GM18909 (cell line): ENCODE data around the gene OIT3.

ENCODE experiments used
- ATAC-seq: cut with Tn5 transposase; IDR thresholded peaks from one replicate; pipeline ENCODE4 v1.9.1; 2021; ENCODE audit warnings: mild to moderate bottlenecking; ENCODE audit not compliant: unreplicated experiment, poor library complexity

OIT3 gene

DNA sequence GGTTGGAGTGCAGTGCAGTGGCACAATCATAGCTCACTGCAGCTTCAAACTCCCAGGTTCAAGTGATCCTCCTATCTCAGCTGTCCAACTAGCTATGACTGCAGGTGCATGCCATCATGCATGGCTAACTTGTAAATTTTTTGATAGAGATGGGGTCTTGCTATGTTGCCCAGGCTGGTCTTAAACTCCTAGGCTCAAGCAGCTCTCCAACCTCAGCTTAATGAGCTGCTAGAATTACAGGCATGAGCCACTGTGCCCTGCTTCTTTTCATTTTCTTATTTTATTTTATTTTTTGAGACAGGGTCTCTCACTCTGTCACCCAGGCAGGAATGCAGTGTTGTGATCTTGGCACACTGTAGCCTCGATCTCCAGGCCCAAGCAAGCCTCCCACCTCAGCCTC, 53.4 kb downstream of the OIT3 start:
- no peak for ATAC-seq

DNA sequence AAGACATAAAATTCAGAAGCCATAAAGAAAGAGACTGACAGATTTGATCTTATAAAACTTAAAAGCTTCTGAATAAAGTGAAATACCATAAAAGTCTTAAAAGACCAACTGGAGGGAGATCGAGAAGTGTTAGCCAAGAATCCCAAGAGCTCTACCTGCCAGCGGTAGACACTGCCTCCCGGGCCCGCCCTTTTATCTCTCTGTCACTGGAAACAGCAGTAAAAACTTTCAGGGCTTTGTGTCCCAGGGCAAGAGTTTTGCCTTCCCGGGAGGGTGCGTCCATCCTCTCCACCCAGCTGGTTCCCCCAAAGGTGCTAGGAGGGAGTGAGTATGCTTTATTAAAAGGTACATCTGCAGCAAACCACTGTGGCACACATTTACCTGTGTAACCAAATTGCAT, 55.2 kb downstream of the OIT3 start:
- no peak for ATAC-seq

DNA sequence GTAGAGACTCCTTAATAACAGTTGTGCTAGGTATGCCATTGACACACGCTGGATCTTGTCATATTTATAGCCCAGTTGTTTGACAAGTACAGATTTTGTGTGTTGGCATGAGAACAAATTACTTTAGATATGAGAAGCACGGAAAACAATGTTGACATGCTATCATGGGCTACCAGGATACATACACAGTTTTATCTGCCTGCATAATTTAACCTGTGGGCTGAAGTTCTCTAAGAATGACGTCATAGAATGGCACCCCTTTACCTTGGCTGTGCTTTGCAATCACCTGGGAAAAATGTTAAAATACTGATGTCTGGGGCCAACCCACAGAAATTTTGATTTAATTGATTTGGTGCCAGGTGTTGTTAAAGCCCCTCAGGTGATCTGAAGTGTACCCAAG, 58.2 kb downstream of the OIT3 start:
- ATAC-seq = no peak

DNA sequence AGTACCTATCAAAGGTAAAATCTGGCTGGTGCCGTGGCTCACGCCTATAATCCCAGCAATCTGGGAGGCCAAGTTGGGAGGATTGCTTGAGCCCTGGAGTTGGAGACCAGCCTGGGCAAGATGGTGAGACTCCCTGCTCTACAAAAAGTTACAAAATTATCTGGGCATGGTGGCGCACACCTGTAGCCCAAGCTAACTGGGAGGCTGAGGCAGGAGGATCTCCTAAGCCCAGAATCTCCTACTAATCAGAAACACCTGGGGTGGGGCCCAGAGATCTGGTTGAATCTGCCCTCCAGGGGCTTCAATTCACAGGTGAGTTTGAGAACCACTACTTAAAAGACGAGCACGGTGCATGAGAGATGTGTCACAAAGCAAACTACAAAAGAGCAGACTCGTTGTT, 58.6 kb downstream of the OIT3 start:
- ATAC-seq = no peak

DNA sequence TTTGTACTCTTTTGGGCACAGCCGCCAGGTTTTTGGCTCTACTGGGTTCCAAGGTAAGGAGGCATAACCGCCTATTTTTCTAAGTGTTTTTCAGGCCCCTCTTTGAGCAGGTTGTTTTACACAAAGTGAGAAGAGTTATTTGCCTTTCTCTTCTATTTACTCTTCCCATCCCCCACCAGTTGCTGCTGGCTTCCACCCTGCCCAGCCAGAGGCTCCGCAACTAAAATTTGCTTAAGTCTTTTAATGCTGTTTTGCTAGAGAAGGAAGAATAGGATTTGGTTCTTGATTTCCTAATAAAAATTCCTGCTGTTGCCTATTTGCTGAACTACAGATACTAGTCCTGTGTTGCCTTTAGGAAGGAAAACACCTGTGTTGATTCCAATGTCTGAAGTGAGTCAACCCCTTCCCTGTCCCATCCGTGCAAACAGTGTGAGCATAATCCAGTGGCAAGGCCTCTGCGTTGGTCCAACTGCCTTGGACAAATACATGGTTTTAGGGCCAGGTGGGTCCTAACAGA, 59.2 kb downstream of the OIT3 start:
- ATAC-seq = no peak

DNA sequence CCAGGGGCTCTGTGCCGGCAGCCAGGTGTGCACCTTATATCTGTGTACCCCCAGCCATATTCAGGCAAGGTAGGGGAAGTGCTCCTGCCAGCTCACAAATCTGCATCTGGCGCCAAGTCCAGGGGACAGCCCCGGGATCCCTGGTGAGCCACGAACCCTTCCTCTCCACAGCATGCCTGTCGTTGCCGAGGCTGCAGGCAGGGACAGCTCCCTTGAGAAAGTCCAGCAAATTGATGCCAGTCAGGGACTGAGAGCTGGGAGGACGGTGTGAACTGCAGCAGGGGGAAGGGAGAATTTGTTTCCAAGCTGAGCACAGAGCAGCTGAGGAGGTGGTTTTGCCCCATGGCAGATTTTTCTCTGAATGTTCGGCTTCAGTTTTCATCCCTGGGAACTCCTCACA, 60.1 kb downstream of the OIT3 start:
- no peak for ATAC-seq

DNA sequence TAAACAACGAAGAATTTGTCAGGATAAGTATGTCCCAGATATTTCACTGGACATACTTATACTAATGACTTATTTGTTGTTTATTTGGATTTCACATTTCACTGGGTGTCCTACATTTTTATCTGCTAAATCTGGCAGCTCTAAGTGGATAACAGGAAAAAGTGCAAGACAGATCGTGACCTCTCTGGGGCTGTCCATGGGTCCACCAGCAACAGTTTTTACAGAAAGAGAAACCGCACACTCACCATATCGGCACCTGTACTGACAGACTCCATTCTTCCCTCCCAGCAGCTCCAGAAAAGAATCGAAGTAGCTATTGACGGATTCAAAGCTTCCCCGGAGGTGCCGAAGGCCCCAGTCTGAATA, 60.7 kb downstream of the OIT3 start:
- ATAC-seq = no peak

DNA sequence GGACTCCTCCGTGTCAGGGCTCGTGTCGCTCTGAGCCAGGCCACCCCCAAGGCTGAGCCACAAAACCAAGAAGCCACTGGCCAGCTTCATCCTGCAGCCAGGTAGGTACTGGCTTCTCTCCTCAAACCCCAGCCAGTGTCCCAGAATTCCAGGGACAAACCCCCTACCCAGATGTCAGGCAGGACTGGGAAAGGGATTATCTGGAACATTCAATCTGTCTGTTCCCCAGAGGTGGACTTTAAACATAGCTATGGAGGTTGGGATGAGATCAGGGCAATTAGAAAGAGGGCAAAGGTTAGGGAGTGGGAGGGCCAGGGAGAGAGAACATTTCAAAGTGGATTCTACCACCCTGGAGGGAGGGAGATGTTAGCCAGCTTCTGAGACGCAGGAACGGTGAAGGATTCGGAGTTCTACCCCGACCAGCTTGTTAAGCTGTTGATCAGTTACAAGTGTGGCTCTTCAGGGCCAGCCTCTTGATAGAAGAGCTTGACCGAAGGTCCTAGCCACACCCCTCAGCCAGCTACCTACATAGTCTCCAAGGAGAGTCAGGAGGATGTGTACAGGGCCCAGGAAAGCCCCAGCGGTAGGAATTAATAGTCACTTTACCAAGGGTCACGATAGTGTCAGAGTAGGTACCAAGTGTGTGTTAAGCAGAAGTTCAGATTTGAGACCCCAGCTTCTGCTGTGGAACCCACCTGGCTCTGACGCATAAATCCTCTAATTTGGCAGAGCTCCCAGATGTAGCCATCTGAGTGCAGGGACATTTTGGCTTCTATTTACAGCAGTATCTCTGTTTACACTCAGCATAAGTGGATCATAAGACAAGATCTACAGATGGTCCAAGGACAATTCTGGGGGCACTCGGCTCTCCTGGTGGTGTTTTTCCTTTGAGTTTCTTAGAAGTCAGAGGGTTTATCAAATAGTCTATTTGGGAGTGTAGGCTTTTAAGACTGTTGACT, 61.3 kb downstream of the OIT3 start, which contains the start of gene PLA2G12B:
PLA2G12B (minus strand) TSS at position 211 of the 959 bp plus-strand sequence; CDS start at position 90, 121 bp downstream.
- no peak for ATAC-seq

DNA sequence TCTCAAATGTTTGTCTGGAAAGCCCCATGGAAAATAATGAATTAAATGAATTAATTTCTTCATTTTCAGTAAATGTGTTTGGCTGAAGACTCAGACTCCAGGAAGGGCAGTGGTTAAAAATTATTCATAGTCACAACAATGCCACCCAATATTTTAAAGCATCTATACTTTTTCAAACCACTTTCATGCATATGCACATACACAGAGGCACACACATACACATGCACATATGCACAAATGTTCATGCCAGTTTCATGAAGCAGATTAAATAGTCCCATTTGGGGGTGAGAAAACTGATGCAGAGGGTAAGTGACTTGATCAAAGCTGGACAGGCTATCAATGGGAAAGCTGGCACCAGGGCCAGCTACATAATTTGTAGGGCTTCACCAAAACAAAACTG, 62.5 kb downstream of the OIT3 start:
- ATAC-seq = no peak

DNA sequence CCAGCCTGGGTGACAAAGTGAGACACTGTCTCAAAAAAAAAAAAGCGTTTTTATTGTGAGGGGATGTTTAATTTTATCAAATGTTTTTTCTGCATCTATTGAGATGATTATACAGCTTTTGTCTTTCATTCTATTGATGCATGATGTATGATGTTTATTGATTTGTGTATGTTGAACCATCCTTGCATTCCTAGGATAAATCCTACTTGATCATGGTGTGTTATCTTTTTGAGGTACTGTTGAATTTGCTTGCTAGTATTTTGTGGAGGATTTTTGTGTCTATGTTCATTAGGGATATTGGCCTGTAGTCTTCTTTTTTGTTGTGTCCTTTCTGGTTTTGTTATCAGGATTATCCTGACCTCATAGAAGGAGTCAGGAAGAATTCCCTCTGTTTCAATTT, 83.3 kb downstream of the OIT3 start:
- no peak for ATAC-seq

DNA sequence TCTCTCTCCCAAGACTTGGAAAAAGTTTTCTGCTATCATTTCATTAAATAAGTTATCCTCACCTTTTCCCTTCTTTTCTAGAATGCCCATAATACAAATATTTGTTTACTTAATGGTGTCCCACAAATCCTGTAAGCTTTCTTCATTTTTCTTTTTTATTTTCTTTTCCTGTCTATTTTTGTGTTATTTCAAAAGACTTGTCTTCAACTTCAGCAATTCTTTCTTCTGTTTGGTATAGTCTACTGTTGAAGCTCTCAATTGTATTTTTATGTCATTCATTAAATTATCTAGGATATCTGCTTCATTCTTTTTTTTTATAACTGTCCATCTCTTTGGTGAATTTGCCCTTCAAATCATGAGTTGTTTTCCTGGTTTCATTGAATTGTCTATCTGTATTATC, 86.2 kb downstream of the OIT3 start:
- no peak for ATAC-seq

DNA sequence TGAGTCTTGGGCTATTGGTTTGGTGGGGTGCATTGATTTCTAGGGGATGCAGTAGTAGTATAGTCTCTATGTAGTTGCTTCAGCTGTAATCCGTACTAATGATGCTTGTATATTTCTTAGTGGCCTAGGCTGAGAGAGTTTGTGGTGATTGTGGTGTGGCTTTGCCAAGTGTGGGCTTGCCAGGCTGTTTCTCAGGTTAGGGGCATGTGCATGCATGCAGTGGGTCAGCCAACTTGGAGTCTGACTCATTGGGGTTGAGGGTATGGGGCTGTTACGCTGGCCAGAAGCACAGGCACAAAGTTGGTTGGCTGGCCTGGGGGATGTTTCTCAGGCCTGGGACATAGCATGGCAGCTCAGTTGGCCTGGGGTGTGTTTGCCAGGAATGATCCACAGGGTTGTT, 86.8 kb downstream of the OIT3 start:
- no peak for ATAC-seq

DNA sequence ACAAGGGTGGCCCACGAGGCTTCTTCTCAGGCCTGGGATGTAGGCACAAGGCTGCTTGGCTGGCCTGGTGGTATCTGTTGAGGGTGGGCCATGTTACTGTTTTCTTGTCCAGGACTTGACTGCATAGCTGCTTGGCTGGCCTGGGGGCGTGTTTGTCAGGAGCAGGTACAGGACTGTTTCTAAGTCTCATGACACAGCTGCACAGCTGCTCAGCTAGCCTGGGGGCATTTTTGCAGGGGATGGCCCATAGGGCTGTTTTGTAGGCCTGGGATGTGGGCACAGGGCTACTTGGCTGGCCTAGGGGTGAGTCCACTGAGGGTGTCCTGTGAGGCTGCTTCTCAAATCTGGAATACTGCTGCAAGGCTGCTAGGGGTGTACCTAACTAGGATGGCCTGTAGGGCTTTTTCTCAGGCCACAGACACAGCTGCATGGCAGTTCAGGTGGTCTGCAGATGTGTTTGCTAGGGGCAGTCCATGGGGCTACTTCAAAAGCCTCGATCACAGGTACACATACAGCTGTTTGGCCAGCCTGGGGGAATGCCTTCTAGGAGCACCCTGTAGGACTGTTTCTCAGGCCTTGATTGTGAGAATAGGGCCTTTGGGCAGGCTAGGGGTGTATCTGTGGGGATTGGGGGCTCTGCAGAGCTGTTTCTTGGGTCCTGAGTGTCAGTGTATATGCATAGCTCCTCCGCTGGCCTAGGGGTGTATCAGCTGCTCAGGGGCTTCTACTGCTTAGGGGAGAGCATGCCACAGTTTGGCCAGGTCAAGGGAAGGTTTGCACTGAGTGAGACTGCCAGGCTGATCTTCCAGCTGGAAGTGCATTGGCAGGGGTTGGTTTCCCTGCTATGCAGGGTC, 87.7 kb downstream of the OIT3 start:
- no peak for ATAC-seq

DNA sequence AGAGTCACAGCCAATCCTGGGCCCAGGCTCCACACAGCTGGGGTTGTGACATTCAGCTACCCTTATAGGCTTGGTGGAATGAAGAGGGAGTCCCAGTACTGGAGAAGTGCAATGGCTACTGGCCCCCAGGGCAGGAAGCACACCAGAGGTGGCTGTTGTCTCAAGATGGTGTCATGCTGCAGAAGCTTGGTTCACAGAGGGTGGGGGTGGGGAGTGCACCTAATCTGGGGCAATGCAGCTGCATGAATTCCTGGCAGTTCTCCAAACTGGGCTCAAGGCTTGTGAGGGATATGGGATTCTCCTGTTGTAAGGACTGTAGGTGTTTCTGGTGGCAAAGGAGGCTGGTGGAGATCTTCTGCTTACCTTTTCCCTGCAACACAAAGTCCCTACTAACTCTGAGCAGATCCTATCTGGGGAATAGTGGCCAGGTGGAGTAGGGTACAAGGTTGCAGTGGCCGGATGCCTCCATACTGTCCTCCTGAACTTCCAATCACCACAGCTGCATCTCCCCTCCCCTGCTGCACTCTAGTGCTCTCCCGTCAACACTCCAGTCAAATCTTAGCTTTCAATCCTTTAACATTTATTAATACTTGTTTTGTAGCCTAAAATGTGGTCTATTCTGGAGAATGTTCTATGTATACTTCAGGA, 88.5 kb downstream of the OIT3 start:
- ATAC-seq = no peak
